GM23338 (cell line): ENCODE results near the gene RNF19B. TPM values are rescaled to one million over a fixed set of nuclear protein-coding genes. Genes with fewer than 3 reads are reported as not detected.

Experiments used
- ATAC-seq: fragments of 200-7000 bp; cut with Tn5 transposase; 3 replicates; pipeline ENCODE4 v1.9.1; 2020
- DNase-seq: peaks from one replicate; pipeline ENCODE4 v3.0.0-alpha.2; 2015; ENCODE audit warnings: low spot score
- H2AFZ ChIP-seq: fragments of 200-600 bp; sonication (generic); 2 replicates; pipeline ENCODE4 v1.8.0; 2016; ENCODE audit warnings: antibody characterized with exemption, mild to moderate bottlenecking, moderate library complexity
- H3F3A ChIP-seq: fragments of 200-600 bp; sonication (generic); replicated peaks from 2 replicates; pipeline ENCODE4 v1.8.0; 2017; ENCODE audit warnings: antibody characterized with exemption, mixed run types, low read depth
- H3K27ac ChIP-seq: fragments of 200-600 bp; sonication (generic); 2 replicates; pipeline ENCODE4 v1.6.1; 2016; ENCODE audit warnings: low read depth
- H3K27me3 ChIP-seq: fragments of 200-600 bp; sonication (generic); 2 replicates; pipeline ENCODE4 v1.8.0; 2016; ENCODE audit warnings: mild to moderate bottlenecking, mixed run types, moderate library complexity; ENCODE audit not compliant: insufficient read depth
- H3K36me3 ChIP-seq: fragments of 200-600 bp; sonication (generic); 2 replicates; pipeline ENCODE4 v1.8.0; 2016; ENCODE audit warnings: mild to moderate bottlenecking; ENCODE audit not compliant: insufficient read depth
- H3K4me1 ChIP-seq: fragments of 200-600 bp; sonication (generic); 2 replicates; pipeline ENCODE4 v1.8.0; 2016; ENCODE audit warnings: mild to moderate bottlenecking, moderate library complexity; ENCODE audit not compliant: insufficient read depth
- H3K4me2 ChIP-seq: fragments of 200-600 bp; sonication (generic); 2 replicates; pipeline ENCODE4 v1.7.1; 2017; ENCODE audit warnings: mixed run types
- H3K4me3 ChIP-seq: fragments of 200-600 bp; sonication (generic); 2 replicates; pipeline ENCODE4 v1.6.1; 2016; ENCODE audit warnings: mixed run types
- H3K79me2 ChIP-seq: fragments of 200-600 bp; sonication (generic); replicated peaks from 2 replicates; pipeline ENCODE4 v1.8.0; 2017; ENCODE audit warnings: mild to moderate bottlenecking; ENCODE audit not compliant: insufficient read depth
- H3K9me2 ChIP-seq: fragments of 200-600 bp; sonication (generic); 2 replicates; pipeline ENCODE4 v1.8.0; 2017; ENCODE audit not compliant: insufficient read depth
- H4K20me1 ChIP-seq: fragments of 200-600 bp; sonication (generic); replicated peaks from 2 replicates; pipeline ENCODE4 v1.8.0; 2017; ENCODE audit warnings: mild to moderate bottlenecking; ENCODE audit not compliant: insufficient read depth
- H3K27ac Mint-ChIP-seq: 2 replicates; pipeline ENCODE4 v1.8.0; 2020; ENCODE audit warnings: inconsistent platforms, mild to moderate bottlenecking, moderate library complexity, mixed read lengths
- H3K27me3 Mint-ChIP-seq: 3 replicates; pipeline ENCODE4 v1.8.0; 2022; ENCODE audit warnings: low read depth, mild to moderate bottlenecking, moderate library complexity, mixed read lengths, inconsistent platforms; ENCODE audit not compliant: insufficient read depth, poor library complexity
- H3K36me3 Mint-ChIP-seq: 3 replicates; pipeline ENCODE4 v1.8.0; 2021; ENCODE audit warnings: low read depth, mild to moderate bottlenecking, inconsistent platforms, moderate library complexity, mixed read lengths
- H3K4me1 Mint-ChIP-seq: 3 replicates; pipeline ENCODE4 v1.8.0; 2020; ENCODE audit warnings: mild to moderate bottlenecking, inconsistent platforms, mixed read lengths
- H3K4me3 Mint-ChIP-seq: 3 replicates; pipeline ENCODE4 v1.8.0; 2021; ENCODE audit warnings: moderate library complexity, mild to moderate bottlenecking, inconsistent platforms, mixed read lengths
- H3K9me3 Mint-ChIP-seq: 3 replicates; pipeline ENCODE4 v1.8.0; 2020; ENCODE audit warnings: moderate library complexity, mild to moderate bottlenecking, inconsistent platforms, mixed read lengths
- CREB1 ChIP-seq: fragments of 250-450 bp; sonication (Bioruptor Pico); IDR thresholded peaks from 2 replicates; pipeline ENCODE4 v1.5.0; 2020; ENCODE audit warnings: low read depth, mild to moderate bottlenecking, moderate library complexity
- CTCF ChIP-seq, 2 experiments: fragments of 200-600 bp in 1 of 2; sonication (generic) in 1 of 2; conservative IDR thresholded peaks; 2 replicates each; pipeline versions ENCODE4 v1.5.1 to v1.6.1; 2016 to 2017; ENCODE audit warnings: antibody characterized with exemption in 2 of 2, low read depth in 2 of 2, mild to moderate bottlenecking in 2 of 2, moderate library complexity in 1 of 2
- EZH2 ChIP-seq: fragments of 200-600 bp; sonication (generic); IDR thresholded peaks from one replicate; pipeline ENCODE4 v1.8.0; 2017; ENCODE audit warnings: antibody characterized with exemption, mild to moderate bottlenecking, low read depth; ENCODE audit not compliant: unreplicated experiment
- EZH2phosphoT487 ChIP-seq: fragments of 200-600 bp; sonication (generic); IDR thresholded peaks from one replicate; pipeline ENCODE4 v1.8.1; 2018; ENCODE audit warnings: antibody characterized with exemption; ENCODE audit not compliant: unreplicated experiment
- JUNB ChIP-seq: IDR thresholded peaks from one replicate; pipeline ENCODE4 v1.6.1; 2016; ENCODE audit warnings: antibody characterized with exemption; ENCODE audit not compliant: unreplicated experiment
- NANOG ChIP-seq: IDR thresholded peaks from 2 replicates; pipeline ENCODE4 v1.6.1; 2016; ENCODE audit warnings: antibody characterized with exemption, borderline replicate concordance
- POLR2AphosphoS5 ChIP-seq: IDR thresholded peaks from 2 replicates; pipeline ENCODE4 v1.6.1; 2016; ENCODE audit warnings: antibody characterized with exemption, low read depth
- STAT1 ChIP-seq: IDR thresholded peaks from one replicate; pipeline ENCODE4 v1.6.1; 2016; ENCODE audit warnings: antibody characterized with exemption; ENCODE audit not compliant: unreplicated experiment
- ZNF114 ChIP-seq: fragments of 250-450 bp; sonication (Bioruptor Pico); IDR thresholded peaks from 2 replicates; pipeline ENCODE4 v1.5.0; 2020; ENCODE audit warnings: mild to moderate bottlenecking, moderate library complexity
- ZNF331 ChIP-seq: fragments of 250-450 bp; sonication (Bioruptor Pico); IDR thresholded peaks from 2 replicates; pipeline ENCODE4 v1.5.0; 2020; ENCODE audit warnings: low read depth, mild to moderate bottlenecking, moderate library complexity
- ZNF462 ChIP-seq: fragments of 250-450 bp; sonication (Bioruptor Pico); IDR thresholded peaks from 2 replicates; pipeline ENCODE4 v1.5.0; 2020; ENCODE audit warnings: mild to moderate bottlenecking, moderate library complexity
- polyA plus RNA-seq: library from polyadenylated mRNA; unstranded; fragments of >200 nt; fragmentation: Nextera tagmentation; extraction: Ambion mirVana; gene quantifications from 2 replicates; pipeline ENCODE4 v1.2.1, GENCODE V29; 2016
- total RNA-seq: library from RNA; depleted of rRNA; stranded (reverse); fragments of >200 nt; shearing (Covaris generic); gene quantifications from 2 replicates; pipeline ENCODE4 v1.2.3, GENCODE V29; 2014
- TF ChIP-seq, protein P1 (sequence below): IDR thresholded peaks from 2 replicates; pipeline ENCODE4 v1.6.1; 2016; ENCODE audit warnings: antibody characterized with exemption
- TF ChIP-seq, protein P2 (sequence below): IDR thresholded peaks from one replicate; pipeline ENCODE4 v1.6.1; 2018; ENCODE audit warnings: antibody characterized with exemption; ENCODE audit not compliant: unreplicated experiment

Gene RNF19B
- total and polyA plus RNA-seq, 2 experiments from 2014 or later: 2.9 to 11.9 TPM

GRCh38 chr1:32989160-32990050, 24.8 kb upstream of the RNF19B start:
- Histone ChIP-seq H3K4me2 (no peak overlapping the region), H3K4me3 (no peak overlapping the region), H3K79me2 (no peaks in the 10 kb centered on the region), H4K20me1 (no peaks in the 10 kb centered on the region), H3K27me3 (no peaks in the 10 kb centered on the region), H3K9me2 (no peaks in the 10 kb centered on the region), H3K27ac (no peak overlapping the region), H2AFZ (no peak overlapping the region), H3K4me1 (peaks cover 12% of the 10 kb centered on the region; the same call in 1 of the 2 replicates), H3F3A (no peaks in the 10 kb centered on the region), H3K36me3 (no peaks in the 10 kb centered on the region)
- no peak overlapping the region; the same call in 2 of the 3 replicates for H3K4me3 Mint-ChIP-seq
- no peaks in the 10 kb centered on the region for H3K9me3 Mint-ChIP-seq
- H3K36me3 Mint-ChIP-seq: no peaks in the 10 kb centered on the region
- H3K27ac Mint-ChIP-seq: peak overlapping the region; percentile 60; the same call in 1 of the 2 replicates
- ATAC-seq (no peak), DNase-seq (no peak)
- H3K27me3 Mint-ChIP-seq: peaks cover 13% of the 10 kb centered on the region
- TF ChIP-seq CTCF (conservative IDR thresholded peaks at IDR 0.05; ENCODE audit: low read depth in 2 of 2): no peak
- TF ChIP-seq NANOG: no peak
- TF ChIP-seq, protein P1, sequence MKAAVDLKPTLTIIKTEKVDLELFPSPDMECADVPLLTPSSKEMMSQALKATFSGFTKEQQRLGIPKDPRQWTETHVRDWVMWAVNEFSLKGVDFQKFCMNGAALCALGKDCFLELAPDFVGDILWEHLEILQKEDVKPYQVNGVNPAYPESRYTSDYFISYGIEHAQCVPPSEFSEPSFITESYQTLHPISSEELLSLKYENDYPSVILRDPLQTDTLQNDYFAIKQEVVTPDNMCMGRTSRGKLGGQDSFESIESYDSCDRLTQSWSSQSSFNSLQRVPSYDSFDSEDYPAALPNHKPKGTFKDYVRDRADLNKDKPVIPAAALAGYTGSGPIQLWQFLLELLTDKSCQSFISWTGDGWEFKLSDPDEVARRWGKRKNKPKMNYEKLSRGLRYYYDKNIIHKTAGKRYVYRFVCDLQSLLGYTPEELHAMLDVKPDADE: no peak
- no peak for TF ChIP-seq ZNF331 (CRISPR knock-in tag)
- TF ChIP-seq ZNF114 (CRISPR knock-in tag): no peak
- TF ChIP-seq EZH2: no peak
- TF ChIP-seq ZNF462 (CRISPR knock-in tag): no peak
- TF ChIP-seq CREB1: no peak
- TF ChIP-seq, protein P2, sequence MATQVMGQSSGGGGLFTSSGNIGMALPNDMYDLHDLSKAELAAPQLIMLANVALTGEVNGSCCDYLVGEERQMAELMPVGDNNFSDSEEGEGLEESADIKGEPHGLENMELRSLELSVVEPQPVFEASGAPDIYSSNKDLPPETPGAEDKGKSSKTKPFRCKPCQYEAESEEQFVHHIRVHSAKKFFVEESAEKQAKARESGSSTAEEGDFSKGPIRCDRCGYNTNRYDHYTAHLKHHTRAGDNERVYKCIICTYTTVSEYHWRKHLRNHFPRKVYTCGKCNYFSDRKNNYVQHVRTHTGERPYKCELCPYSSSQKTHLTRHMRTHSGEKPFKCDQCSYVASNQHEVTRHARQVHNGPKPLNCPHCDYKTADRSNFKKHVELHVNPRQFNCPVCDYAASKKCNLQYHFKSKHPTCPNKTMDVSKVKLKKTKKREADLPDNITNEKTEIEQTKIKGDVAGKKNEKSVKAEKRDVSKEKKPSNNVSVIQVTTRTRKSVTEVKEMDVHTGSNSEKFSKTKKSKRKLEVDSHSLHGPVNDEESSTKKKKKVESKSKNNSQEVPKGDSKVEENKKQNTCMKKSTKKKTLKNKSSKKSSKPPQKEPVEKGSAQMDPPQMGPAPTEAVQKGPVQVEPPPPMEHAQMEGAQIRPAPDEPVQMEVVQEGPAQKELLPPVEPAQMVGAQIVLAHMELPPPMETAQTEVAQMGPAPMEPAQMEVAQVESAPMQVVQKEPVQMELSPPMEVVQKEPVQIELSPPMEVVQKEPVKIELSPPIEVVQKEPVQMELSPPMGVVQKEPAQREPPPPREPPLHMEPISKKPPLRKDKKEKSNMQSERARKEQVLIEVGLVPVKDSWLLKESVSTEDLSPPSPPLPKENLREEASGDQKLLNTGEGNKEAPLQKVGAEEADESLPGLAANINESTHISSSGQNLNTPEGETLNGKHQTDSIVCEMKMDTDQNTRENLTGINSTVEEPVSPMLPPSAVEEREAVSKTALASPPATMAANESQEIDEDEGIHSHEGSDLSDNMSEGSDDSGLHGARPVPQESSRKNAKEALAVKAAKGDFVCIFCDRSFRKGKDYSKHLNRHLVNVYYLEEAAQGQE: no peak
- no peak for TF ChIP-seq STAT1
- no peak for TF ChIP-seq EZH2phosphoT487
- TF ChIP-seq JUNB: no peak
- TF ChIP-seq POLR2AphosphoS5: no peak
- peaks cover 26% of the 10 kb centered on the region for H3K4me1 Mint-ChIP-seq
